C4-2B (cell line): Measurements from ENCODE around the gene PACSIN1.

Experiments used
- H3K27ac ChIP-seq: fragments of 450-650 bp; 2 replicates; pipeline ENCODE4 v1.5.1; 2017
- CTCF ChIP-seq: fragments of 450-650 bp; conservative IDR thresholded peaks from 2 replicates; pipeline ENCODE4 v1.5.1; 2017; ENCODE audit warnings: mild to moderate bottlenecking
- ZFX ChIP-seq: fragments of 450-650 bp; IDR thresholded peaks from 2 replicates; pipeline ENCODE4 v1.6.1; 2017

The PACSIN1 gene

GRCh38 chr6:34494973-34495372 lies 29.1 kb downstream of the PACSIN1 start:
- no peak overlapping the region for H3K27ac ChIP-seq
- TF ChIP-seq ZFX (no peak), CTCF (no peak)

- no peak overlapping the region for H3K27ac ChIP-seq
- no peak for TF ChIP-seq ZFX
These were observed 30.3 kb downstream of the PACSIN1 start for GRCh38 chr6:34496103-34496685.

GRCh38 chr6:34497411-34497810 lies 31.5 kb downstream of the PACSIN1 start:
- H3K27ac ChIP-seq: no peak overlapping the region
- TF ChIP-seq CTCF: no peak
- TF ChIP-seq ZFX: no peak

- no peak overlapping the region for H3K27ac ChIP-seq
- TF ChIP-seq ZFX (no peak), CTCF (no peak)
These were observed 40.8 kb downstream of the PACSIN1 start for GRCh38 chr6:34506718-34507117.

GRCh38 chr6:34508425-34508824 lies 42.5 kb downstream of the PACSIN1 start:
- TF ChIP-seq ZFX (no peak), CTCF (no peak)
- no peak overlapping the region for H3K27ac ChIP-seq

- no peak overlapping the region for H3K27ac ChIP-seq
- TF ChIP-seq CTCF (no peak), ZFX (no peak)
These were observed 43.9 kb downstream of the PACSIN1 start for GRCh38 chr6:34509782-34510181.

GRCh38 chr6:34510299-34510698 lies 44.4 kb downstream of the PACSIN1 start:
- H3K27ac ChIP-seq: no peak overlapping the region
- TF ChIP-seq CTCF (no peak), ZFX (no peak)

- no peak for TF ChIP-seq ZFX
- TF ChIP-seq CTCF: no peak
- H3K27ac ChIP-seq: no peak overlapping the region
These were observed 45.5 kb downstream of the PACSIN1 start for GRCh38 chr6:34511214-34511914.
